ENCODE data around the gene DYNC1I2.

DYNC1I2 gene

DNA sequence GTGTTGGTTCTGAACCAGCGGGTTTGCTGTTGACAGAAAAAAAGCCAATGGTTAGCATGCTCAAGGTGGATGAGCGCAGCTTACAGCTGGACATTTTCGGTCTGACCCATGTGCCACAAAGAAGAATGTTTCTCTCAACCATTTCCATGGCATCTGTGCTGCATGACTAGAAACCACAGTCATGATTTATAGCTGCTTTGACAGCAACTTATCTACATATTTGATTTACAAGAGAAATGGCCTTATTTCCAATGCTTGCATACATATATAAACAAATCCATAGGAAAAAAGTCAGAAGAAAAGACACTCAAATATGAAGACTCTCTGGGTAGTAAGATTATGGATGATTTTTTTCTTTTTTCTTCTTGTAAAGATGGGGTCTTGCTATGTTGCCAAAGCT is 98.2 kb downstream of the DYNC1I2 start:
- no peak for DNase-seq

DNA sequence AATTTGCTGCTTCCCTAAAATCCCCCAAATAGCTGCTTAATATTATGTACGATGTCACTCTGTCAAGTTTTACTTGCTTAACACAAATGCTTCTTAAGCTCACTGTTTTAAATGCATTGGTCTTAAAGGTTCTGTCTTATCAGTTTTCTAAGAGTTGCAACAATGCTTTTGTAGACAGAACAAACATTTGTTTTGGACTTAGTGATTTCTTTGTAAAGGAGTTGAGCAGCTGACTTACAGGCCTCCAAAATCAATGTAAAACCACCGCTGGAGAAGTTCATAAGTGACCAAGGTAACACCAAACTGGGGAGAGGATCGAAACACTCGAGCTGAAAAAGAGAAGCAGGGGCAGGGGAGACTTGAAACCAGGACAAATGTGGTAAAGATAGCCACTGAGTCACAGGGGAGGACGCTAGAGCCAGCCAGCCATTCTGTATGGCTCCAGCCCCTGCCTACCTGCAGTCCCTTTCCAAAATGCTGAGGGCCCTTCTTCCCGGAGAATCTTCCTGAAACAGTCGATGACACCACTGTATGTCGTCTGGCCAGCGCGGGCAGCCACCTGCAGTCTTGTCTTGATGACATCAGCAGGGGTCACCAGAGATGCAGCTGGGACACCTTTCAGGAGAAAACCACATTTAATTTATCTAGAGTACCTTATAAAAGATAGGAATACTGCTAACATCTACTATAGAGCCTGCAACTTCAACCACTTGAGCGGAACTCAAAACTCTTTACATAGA is 100.2 kb downstream of the DYNC1I2 start:
- no peak for DNase-seq

GRCh38 chr2:171788316-171788993 is 101.2 kb downstream of the DYNC1I2 start:
- no peak for DNase-seq

DNA sequence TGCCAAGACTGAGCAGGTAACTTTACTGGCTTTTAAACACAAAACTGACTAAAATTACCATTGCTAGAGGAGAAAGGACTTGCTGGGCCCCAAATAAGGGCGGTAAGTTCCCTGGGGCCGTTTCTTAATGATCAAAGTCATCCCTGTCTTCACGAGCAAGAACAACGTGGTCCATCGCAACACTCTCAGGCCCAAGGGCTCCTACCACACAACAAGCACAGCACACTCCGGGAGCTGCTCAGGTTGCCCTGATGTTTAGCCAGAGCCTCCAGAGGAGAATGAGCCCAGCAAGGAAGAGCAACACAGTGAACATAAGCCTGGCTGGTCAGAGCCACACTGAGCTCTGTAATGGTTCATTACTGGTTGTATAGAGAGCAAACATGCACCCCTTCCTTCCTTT is 102.7 kb downstream of the DYNC1I2 start:
- no peak for DNase-seq

GRCh38 chr2:171791361-171791760 is 104.1 kb downstream of the DYNC1I2 start:
- no peak for DNase-seq

- DNase-seq, result no peak
Measured at GRCh38 chr2:171792157-171792556, 104.9 kb downstream of the DYNC1I2 start.

- DNase-seq, result no peak
Measured at GRCh38 chr2:171792886-171793580, 105.8 kb downstream of the DYNC1I2 start.

GRCh38 chr2:171793691-171794678 is 106.7 kb downstream of the DYNC1I2 start:
- DNase-seq, result no peak

DNA sequence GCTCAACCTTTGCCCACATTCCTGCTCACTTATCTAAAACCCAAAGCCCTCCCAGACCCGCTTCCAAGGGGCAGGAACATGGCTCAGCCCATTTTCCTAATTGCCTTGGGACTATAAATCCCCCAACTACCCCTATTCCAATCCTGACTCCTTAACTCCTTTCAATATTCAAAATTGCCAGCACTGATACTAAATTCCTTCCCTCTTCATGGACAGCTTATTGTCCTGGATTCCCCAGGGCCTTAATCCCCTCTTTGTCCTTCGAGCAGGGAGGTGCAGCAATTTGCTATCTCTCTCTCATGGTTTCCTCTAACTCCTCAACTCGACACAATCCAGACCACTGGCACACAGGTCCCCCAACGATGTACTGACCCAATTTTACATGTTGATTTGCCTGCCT is 107.6 kb downstream of the DYNC1I2 start:
- no peak for DNase-seq
